SK-MEL-5 (cell line): ENCODE data around the gene CDK5RAP2. TPM values are rescaled to one million over a fixed set of nuclear protein-coding genes. Genes with fewer than 3 reads are reported as not detected.
"Not testable (repeated sequence)": the region's sequence is repeated elsewhere in the genome, so short reads cannot be mapped to it uniquely, and the experiment has no call there.

Experiments
- DNase-seq: peaks from one replicate; pipeline ENCODE4 v3.0.0-alpha.2; 2016; ENCODE audit warnings: low read depth, low spot score
- in situ Hi-C: cut with HindIII; loops from 2 replicates; pipeline ENCODE4 v1.10.0; 2016; ENCODE audit warnings: low sequenced_read_pairs, high pct_unique_total_duplicates, low pct_unique_long_range_greater_than_20kb
- polyA plus RNA-seq, 2 experiments: library from polyadenylated mRNA; depleted of rRNA; stranded (reverse); fragments of >200 nt; gene quantifications; 2 replicates each; pipeline ENCODE4 v1.2.3, GENCODE V29; 2015
- total RNA-seq: library from RNA; depleted of rRNA; stranded (reverse); fragments of >200 nt; shearing (Covaris generic); gene quantifications from 2 replicates; pipeline ENCODE4 v1.2.3, GENCODE V29; 2014; rRNA removed

Gene CDK5RAP2
- 114 and 139 TPM in 2 replicates for total RNA-seq
- 77.0 and 127 TPM in 2 replicates for polyA plus RNA-seq (2015; cell fraction: cytosol; rRNA removed)
- 315 and 410 TPM in 2 replicates for polyA plus RNA-seq (2015; cell fraction: nucleus; rRNA removed)

DNA sequence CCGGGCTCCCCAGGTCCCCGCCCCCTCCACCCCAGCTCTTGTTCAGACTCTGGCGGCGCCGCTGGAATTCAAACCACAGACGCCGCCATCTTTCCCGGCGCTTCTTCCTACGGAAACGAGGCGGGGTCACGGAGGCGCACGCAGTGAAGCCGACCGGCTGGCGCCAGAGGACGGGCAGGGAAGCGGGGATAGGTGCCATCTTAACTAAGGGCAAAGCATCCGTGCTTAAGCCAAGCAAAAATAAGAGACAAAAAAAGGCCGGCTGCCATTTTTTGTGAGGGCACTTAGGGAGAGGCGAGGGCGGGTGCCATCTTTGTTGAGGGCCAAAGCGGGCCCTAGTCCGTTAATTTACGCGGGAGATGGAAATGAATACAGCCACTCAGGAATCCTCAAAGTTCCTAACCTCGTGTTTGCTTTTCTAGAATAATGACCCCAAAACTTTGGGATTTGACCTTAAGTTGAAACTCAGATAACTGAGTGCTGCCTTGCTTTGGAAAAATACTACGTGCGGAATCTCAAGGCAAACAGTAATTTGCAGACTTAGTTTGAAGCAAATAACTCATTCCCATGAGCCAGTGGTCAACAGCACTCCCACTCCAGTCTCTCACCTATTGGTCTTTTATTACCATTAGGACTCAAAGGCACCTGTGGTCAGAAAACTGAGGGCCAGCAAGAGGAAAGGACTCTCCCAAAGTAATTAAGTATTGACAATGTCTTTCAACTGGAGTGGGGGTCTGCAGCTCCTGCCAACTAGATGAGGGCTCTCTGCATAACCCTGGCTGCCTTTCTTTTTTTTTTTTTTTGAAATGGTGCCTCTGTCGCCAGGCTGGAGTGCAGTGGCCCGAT is at the start of gene CDK5RAP2:
TSS of gene CDK5RAP2 (minus strand) at position 117 of the 846 bp plus-strand sequence. CDS start 189 bp downstream, outside the sequence.
- DNase-seq, result peak; percentile 98
- in situ Hi-C loops, result no loop called here

DNA sequence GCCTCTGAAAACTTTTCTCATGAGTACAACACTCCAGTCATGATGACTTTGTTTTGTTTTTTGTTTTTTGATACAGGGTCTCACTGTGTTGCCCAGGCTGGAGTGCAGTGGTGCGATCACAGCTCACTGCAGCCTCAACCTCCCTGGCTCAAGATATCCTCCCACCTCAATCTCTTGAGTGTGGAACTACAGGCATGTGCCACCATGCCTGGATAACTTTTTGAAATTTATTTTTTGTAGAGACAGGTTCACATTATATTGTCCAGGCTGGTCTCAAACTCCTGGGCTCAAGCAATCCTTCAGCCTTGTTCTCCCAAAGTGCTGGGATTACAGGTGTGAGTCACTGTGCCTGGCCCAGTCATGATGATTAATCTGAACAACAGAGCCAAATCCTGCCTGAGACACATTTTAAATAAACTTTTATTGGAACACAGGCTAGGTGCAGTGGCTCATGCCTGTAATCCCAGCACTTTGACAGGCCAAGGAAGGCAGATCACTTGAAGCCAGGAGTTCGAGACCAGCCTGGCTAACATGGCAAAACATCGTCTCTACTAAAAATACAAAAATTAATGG is 49.0 kb upstream of the CDK5RAP2 start:
- DNase-seq, in situ Hi-C loops: not testable (repeated sequence)

DNA sequence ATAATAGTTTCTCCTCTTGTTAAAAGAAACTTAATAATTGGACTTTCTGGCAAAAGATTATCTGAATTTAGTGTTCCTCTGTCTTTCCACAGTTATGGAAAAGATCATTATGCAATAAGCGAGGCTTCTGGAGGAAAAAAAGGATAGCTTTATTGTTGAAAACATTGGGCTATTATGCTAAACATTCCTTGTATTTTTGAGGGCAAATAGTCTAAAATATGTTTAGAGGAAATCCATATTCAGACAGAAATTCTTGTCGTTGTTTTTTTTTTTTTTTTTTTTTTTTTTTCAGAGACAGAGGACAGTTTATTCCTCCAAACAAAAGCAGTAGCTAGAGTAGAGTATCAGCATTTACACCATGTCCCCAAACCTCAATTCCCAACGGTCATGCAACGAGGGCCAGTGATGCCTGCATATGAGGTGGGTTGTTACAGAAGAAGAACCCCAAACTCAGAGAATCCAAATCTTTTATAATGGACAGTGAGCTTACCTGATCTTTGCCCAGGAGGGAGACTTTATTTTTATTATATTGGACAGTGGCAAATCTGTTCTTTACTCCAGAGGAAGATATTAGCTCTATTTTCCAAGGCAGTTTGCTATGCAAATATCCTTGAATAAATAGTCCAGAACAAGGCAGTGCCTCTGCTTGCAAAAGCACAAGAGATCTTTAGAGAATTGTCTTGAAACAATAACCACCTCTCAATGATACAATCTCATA is 48.4 kb upstream of the CDK5RAP2 start:
- in situ Hi-C loops, result no loop called here
- peak; percentile 89 for DNase-seq

DNA sequence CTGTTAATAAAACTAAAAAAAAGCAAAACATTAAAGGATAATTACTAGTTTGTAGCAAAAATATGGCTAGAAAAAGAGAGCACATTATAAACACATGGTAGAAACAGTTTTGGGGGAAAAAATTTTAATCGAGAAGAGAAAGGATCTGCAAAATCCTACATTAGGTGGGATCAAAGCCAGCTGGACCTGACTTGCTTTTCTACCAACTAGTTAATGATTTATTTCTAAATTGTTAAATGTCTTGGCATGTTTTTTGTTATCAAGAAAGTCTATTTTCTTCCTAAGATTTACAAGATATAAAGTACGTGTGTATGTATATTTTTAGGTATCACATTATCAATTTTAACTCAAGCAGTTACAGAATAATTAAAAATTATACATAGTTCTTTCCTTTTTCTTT is 47.1 kb upstream of the CDK5RAP2 start:
- DNase-seq, result no peak
- in situ Hi-C loops, result no loop called here

DNA sequence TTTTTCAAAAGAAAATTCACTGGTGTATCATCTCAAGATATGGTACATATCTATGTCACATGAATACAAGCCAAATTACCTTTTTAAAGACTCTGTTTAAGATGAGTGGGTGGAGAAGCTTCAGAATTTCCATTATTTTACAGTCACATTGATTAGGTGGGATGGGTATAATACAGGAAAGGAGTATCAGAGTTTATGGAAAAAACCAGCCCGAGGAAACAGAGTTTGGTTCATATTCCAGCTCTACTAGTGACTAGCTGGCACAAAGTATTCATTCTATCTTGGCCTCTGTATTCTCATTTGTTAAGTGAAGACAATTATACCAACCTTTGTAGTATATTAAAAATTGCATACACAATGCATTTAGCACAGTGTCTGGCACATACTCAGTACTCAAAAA is 46.5 kb upstream of the CDK5RAP2 start:
- no peak for DNase-seq
- in situ Hi-C loops, result no loop called here

DNA sequence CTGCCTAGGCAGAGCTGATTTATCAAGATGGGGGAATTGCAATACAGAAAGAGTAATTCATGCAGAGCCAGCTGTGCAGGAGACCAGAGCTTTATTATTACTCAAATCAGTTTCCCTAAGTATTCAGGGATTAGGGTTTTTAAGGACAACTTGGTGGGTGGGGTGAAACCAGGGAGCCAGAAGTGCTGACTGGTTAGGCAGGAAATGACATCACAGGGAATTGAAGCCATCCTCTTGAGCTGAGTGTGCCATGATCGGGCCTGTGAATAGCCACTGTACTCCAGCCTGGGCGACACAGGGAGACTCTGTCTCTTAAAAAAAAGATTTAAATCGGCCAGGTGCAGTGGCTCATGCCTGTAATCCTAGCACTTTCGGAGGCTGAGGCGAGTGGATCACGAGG is 45.3 kb upstream of the CDK5RAP2 start:
- in situ Hi-C loops, result no loop called here
- peak; percentile 37 for DNase-seq

DNA sequence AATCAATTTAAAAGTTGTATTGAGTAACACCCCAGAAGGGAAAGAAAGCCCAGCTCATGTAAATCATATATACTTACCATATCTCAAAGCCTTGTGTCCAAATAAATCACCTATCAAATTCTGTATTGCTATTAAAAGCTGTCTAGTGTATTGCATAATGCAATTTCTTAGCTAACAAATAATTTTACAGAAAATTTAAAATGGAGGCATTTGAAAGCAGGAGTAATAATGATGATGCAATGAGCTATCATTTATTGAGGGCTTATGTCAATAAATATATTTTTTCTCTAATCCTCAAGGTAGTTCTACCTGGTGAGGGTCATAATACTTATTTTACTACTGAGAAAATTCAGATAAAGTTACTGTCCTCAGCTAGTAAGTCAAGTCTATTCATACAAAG is 42.8 kb upstream of the CDK5RAP2 start:
- in situ Hi-C loops, result no loop called here
- no peak for DNase-seq

DNA sequence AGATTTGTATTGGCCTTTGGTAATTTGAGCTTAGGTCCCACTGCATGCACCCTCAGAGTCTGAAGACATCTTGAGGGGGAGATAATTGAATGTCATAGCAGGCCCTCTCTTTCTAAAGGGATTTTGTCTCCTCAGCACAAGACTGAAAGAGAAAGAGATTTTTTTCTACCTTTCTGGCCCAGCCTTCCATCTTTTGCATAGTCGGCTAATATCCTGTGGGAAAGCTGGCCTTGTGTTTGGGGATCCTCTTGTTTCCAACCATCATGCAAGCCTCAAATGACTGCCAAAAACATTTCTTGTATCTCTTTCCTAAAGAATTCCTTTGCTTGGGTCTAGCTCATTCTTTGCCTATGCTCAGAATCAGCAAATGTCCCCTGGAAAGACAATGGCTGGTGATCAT is 42.0 kb upstream of the CDK5RAP2 start:
- DNase-seq, result no peak
- in situ Hi-C loops, result no loop called here

DNA sequence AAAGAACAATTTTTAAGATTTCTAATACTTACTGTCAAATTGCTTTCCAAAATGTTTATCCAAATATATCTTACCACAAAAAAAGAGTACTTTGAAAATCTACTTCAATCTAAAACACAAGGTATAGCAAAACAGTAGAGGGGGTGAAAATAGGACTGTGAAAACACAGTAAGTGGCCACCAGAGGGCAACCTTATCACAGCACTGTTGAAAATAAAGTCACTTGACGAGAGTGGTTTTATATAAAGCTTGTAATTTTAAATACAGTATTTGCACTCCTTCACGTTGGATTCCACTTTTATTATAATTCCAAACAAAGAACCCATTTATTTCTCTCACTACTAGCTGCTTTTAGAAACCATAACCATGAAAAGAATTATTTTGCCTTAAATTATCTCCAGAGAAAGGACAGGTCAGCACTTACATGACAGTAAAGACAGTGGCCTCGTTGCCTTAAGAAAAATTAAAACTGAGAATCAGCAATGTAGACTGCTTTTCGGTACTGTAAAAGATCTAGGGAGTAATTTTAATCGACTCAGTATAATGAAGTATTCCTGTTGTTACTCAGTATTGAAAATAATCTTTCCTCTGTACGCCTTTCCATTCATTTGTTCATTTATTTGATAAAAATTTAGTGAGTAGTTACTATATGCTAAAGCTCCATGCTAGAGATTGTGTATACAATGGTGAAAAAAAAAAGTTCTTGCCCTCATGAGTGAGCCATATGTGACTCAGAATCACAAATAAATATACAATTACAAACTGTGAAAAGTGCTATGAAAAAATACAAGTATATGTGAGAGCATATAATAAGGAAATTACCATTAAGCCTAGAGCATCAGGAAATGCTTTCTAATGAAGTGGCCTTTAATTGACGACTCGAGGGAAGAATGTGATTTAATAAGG is 40.0 kb upstream of the CDK5RAP2 start:
- in situ Hi-C loops, result no loop called here
- DNase-seq, result peak; percentile 84

DNA sequence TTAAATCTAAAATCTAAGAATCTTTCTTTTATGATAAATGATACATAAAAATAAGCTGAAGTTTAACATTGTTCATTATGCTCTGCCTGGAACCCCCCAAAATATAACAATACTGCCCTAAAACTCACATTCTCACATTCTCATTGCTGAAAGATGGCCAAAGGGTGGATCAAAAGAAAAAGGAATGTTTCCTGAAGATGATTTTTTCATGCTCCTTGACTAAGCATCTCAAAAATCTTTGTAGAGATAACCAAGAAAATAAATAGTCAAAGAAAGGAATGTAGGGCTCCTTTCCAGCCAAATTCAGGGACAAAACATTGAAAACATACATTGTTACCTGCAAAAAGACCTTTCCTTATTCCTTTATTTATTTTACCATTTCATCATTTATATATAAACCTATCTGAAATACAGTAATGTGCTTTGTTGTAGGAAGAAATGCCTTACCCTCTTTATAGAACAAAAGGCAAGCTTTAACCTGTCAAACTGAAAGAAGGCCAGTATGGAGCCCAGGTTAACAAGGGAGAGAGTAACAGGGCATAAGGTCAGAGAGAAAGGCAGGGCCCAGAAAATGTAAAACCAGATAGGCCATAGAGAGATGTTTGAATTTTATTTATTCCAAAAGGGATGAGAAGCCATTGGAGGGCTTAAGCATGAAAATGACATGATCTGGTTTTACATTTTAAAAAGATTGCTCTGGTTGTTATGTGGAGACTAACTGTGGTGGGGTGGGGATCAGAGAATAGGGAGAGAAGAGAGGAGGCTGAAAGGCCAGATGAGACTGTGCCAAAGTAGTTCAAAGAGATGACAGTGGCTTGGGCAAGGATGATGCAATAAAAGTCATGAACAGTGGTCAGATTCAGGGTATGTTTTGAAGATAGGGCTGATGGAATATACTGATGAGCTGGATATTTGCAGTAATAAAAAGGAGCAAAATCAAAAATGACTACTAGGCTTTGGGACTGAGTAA is 37.3 kb upstream of the CDK5RAP2 start:
- in situ Hi-C loops, result no loop called here
- DNase-seq, result peak; percentile 46

DNA sequence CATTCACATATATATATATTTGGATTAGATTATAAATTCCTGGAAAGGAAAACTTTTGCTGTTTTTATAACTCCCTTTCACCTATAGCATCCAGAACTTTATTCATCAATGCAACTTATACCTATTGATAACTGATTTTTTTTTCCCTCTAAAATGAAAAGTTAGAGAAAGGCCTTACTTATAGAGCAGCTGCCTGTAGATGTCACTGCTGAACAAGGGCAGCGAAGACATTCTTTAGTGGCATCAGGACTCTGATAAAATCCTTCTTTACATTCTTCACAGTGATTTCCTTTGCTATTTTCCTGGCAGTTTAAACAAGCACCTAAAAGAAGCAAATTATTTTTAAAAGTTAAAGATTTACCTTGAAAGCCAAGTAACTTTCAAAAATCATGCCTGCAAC is 32.3 kb upstream of the CDK5RAP2 start:
- peak; percentile 59 for DNase-seq
- in situ Hi-C loops, result no loop called here

DNA sequence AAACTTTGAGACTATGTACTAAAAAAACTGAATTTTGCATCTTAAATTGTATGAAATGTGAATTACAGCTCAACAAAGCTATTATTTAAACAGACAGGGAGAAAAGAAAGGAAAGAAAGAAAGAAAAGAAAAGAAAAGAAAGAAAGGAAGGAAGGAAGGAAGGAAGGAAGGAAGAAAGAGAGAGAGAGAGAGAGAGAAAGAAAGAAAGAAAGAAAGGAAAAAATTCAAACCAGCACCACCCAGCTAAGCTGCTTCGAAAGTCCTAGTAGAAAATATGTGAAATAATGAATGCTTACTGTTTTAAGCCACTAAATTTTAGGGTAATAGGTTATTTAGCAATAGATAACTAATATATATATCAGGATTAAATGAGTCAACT is 31.7 kb upstream of the CDK5RAP2 start:
- in situ Hi-C loops, result no loop called here
- no peak for DNase-seq

DNA sequence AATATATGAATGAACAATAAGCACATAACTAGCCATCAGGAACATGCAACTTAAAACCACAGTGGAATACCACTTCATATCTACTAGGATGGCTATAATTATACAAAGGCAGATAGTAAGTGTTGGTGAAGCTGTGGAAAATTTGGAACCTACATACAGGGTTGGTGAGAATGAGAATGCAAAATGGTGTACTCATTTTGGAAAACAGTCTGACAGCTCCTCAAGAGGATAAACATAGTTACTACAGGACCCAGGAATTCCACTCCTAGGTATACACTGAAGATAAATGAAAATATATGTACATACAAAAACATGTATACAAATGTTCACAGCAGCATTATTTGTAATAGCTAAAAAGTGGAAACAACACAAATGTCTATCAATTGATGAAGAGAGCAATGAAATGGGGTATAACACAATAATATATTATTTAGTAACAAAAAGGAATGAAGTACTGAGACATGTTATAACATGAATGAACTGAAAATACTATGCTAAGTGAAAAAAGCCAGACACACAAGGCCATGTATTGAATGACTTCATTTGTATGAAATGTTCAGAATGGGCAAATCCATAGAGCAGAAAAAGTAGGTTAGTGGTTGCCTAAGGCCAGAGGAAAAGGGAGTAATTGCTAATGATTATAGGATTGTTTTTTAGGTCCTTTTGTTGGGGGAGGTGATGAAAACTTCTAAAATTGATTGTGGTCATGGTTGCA is 31.2 kb upstream of the CDK5RAP2 start:
- in situ Hi-C loops, result no loop called here
- peak; percentile 69 for DNase-seq

DNA sequence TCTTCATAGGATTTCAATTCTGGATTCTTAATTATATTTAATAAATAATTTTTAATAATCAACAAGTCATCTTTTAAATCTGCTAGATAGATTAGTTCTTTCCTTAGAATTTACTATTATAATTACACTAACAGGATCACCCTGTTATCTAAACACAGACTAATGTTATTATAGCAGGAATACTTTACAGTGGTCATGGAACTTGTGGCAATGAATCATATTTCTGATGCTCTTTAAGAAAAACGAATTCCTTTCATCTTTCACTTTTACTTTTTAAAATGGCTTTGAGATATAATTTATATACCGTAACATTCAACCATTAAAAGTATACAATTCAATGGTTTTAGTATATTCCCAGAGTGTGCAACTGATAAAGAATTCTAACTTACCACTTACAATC is 29.7 kb upstream of the CDK5RAP2 start:
- in situ Hi-C loops, result no loop called here
- no peak for DNase-seq

DNA sequence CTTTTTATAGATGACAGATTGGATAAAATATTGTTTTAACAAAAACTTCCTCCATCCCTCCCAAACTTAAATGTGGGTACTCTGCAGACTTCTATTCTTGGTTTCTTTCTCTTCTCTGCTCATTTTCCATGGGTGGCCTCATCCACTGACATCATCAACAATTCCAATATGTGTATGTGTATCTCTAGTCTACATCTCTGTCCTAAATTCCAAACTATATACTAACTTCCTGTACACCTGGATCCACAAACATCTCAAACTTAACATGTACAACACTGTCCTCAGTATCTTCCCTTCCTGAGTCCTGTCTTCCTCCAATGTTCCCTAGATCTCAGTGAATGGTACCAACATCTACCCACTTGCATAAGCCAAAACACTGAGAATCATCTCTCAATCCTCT is 28.5 kb upstream of the CDK5RAP2 start:
- in situ Hi-C loops, result no loop called here
- no peak for DNase-seq

DNA sequence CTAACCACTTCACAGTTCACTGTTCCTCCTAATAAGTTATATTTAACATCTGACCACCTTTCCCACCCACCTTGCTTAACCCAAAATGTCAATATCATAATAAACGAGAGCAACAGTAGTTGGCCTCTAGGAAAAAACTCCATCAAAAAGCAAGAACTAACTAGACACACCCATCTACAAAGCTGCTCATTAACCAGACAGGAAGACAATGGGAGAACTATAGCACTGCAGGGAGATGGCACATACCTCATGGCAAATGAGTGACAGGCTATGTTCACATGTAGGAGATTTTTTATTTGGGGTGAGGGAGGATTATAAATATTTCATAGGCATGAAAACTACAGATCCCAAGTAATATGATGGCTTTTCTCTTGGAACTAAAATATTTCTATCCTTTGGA is 23.6 kb upstream of the CDK5RAP2 start:
- DNase-seq, result no peak
- in situ Hi-C loops, result no loop called here
